Activated T-cell treated with anti-CD3 and anti-CD28 coated beads for 1 hour (primary cell): ENCODE data around the gene RMDN2.

Experiments
- DNase-seq: peaks from one replicate; pipeline ENCODE4 v3.0.0-alpha.2; 2020; ENCODE audit warnings: low read depth

Gene RMDN2

DNA sequence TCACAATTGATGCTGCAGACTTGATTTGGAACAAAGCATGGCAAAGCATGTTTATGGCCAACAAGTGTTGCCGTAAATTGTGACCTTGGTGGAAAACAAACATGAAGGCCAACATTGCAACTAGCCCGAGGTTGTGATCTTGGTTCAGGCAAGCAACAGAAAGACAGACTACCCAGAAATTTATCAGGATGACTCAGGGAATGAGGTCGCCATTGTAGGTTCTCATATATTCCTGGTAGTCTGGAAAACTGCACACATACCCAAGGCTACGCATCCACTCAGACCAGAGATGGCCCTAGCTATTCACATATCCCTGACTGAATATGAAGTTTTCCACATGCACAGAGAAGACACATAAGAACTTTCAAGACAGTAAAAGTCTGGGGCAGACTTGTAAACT is 120.7 kb downstream of the RMDN2 start:
- DNase-seq = no peak

DNA sequence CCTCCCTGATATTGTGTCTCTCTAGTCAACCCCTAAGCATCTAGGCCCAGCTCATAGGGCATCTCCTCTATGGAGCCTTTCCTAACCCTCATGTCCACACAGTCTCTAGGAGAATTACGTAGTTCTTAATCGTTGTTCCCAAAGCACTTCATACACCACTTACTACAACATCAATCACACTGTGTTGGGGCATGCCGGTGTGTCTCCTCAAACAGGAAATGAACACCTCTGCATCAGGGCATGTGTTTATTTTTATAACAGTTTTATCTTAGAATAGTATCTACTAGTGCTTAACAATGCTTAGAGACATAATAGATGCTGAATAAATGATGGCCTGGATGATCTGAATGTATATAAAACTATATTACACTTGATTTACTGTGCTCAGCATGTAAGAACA is 131.1 kb downstream of the RMDN2 start:
- DNase-seq = no peak

DNA sequence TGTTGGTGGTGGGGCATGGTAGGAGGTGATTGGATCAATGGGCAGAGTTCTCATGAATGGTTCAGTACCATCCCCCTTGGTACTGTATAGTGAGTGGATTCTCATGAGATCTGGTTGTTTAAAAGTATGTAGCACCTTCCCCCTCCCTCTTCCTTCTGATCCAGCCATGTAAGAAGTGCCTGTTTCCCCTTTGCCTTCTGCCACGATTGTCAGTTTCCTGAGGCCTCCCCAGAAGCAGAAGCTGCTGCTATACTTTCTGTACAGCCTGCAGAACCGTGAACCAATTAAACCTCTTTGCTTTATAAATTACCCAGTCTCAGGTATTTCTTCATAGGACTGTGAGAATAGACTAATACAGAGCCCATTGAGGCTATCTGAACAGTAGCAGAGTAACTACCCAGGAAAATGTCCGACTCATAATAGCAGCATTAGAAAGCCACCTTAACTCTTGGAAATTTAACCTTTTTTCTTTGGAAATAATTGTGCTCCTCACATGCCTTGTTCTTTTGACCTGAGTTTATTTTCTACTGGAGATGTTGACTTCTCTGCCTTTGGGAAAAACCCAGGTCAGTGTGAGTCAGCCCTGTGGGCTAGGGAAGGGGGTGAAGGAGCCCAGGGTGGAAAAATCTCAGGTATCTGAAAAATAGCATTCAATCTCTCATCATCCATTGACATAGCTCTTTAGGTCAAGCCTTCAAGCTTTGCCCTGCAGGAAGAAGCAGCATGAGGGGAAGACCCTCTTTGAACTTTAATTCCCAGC is 132.7 kb downstream of the RMDN2 start:
- DNase-seq = no peak

- DNase-seq = no peak
Measured at GRCh38 chr2:38060236-38061018, 135.3 kb downstream of the RMDN2 start.

DNA sequence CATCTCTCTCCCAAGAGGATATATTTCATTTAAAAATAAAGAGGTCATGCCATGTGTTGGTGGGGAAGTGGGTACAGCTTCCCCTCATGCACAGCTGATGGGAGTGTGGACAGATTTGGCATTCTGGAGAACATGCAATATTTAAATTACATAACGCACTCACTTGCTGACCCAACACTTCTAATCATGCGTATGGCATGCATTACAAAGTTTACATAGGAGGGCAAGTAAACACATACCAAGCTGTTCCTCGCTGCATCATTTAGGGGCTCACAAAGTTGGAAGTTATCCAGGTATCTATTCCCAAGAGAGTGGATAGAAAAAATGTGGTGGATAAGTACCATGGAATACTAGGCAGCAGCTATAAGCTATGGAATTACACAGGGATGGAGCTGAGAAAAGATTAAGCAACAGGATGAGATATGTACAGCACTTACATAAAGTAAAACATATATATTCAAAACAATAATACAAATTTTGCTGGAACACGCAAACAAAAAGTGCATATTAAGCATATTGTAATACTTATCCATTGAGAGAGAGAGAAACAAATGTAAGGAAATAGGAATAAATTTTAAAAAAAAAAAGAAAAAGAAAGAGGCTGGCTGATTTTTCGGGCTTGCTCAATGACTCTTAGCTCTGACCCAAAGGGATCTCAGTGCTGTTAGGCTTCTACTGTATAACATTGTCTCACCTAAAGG is 139.9 kb downstream of the RMDN2 start:
- no peak for DNase-seq

- DNase-seq = no peak
Measured at GRCh38 chr2:38065502-38066135, 140.5 kb downstream of the RMDN2 start.

DNA sequence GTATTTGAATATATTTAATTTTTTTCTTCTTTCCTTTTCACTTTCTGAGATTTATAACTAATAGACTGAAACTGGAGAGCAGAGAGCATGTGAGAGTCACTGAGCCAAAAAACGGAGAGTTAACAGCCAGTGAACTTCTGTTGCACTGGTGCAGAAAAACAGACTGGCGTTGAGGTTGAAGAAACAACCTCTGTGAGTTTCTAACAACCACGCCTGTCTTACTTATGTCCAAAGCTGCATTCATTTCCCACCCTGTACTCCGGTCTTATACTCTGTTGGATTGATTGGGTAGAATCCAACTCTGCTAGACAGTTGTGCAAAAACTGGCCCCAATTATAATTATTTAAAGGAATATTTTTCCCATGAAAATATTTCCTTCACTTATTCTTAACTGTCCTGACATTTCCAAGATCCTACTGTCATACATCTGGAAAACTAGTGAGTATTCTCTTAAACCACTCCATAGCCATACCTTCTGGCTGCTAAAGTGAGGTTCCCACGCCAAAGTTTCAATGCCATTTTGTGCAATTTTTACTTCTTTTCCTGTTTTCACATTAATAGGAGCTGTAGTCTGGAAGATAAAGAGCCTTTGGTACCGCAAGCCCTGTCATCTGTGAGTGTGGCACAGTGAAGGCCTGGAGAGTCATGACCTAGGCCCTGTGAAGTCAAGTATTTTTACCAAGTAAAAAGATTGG is 141.5 kb downstream of the RMDN2 start:
- no peak for DNase-seq
